NCI-H2081 treated with DMSO at 0.1 percent for 48 hours (cell line): Measurements from ENCODE around the gene HECTD3.
A peak's percentile ranks its signal among the peaks of the same experiment; 100 is the strongest.

Source experiments
- DNase-seq: peaks from one replicate; lab custom pipeline; 2025; lab: John Stamatoyannopoulos, UW

The HECTD3 gene

DNA sequence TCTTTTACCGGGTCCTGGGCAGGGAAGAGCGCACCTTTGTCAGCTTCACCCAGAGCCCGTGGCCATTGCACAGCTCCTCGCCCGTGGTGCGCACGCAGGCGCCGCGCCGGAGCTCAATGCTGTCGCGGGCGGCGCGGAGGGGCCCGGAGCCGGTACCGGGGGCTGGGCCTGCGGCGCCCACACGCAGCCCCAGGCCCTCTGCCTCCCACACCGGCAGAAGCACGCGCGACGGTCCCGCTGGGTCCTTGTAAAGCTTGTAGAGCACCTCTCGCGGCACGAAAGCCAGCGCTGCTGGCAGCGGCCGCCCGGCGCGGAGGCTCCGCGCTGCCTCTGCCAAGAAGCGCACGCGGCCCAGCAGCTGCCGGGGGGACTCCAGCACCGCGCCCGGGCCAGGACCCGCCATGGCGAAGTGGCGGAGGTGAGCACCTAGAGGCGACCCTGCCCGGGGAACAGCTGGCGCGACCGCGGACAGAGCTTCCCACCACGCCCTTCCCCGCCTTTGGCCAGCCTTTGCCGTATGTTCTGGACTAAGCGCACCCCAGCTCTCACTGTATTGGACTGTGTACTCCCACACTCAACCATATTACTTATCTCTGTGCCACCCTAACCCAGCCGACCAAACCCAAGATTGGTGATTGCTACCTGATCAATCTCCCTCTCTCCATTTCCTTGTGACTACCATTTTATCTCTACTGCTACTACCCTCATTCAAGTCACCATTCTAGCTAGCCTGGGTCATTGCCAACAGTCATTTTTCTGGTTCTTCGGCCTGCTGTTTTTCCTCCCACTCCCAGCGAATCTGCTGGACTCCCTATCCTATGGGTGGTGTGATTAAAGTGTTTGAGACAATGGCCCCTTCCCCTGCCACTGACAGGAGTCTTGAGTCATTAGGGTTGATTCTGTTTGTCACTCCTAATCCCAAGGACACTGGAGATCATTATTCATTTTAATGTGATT, at the start of gene HECTD3:
Gene HECTD3 (minus strand): TSS at position 470 of the 957 bp plus-strand sequence. CDS start 67 bp downstream, at position 403.
- peak; percentile 51 for DNase-seq

DNA sequence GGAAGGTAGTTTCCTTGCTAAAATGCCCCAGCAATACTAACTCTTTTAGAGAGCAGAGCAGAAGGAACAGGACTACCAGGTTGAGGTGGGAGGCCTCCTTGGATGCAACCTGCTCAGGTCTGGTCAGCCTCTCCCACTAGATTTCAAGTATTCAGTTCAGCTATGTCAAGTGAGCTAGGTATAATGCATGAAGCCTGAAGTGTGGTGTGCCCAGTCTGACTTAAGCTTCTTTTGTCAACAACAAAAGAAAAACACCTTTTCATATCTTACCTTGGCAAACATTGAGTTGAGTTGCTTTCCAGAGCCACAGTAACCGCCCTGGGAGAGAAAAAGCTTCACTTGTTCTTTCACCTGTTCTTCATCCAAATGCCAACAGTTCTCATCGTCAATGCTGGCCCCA, 48.7 kb upstream of the HECTD3 start:
- DNase-seq: no peak

DNA sequence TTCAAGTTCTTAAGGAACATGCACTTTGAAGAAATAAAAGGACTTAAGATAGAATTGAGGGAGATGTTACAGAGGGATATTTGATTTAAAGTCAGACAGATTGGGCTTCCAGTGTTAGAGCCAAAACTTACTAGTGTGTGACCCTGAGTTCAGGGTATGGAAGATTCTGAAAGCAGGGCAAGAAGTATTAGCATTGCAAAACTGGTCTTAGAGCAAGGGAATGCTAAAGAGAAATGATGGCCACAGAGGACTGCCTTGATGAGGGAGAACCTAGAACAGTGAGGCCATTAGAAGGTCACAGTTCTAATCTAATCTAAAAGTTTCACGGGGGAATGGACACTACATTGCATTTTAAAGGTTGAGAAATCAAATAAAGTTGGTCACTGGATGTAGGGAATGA, 46.4 kb upstream of the HECTD3 start:
- no peak for DNase-seq

DNA sequence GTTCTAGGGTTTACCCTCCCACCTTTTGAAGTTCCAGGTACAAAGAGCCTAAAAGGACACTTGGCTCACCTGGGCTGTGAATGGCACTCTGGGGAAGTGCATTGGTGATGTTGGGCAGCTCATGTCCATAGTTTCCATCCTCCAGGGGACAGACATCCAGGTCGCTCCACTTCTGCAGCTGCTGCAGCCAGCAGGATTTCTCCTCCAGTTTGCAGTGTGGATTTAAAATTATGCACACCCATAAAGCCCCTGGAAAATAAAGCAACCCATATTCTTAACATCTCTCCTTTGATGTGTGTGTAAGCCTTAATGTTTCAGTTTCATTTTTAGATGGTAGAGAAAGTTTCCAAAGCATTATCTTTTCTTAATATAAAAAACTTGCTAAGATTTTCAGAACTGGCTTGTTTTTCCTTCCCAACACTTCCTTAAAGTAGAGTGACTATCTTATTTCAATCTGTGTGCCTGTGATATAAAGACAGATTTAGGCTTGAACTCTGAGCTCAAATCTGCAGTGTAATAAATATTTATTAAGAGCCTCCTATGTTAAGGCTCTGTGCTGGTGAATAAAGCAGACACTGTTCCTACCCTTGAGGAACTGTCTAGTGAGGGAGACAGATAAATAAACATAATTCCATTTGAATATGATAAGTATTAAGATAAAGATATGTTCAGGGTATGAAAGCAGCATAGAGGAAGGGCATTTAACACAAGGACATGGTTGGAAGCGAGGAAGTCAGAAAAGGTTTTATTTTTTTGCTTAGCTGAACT, 40.1 kb upstream of the HECTD3 start:
- no peak for DNase-seq

DNA sequence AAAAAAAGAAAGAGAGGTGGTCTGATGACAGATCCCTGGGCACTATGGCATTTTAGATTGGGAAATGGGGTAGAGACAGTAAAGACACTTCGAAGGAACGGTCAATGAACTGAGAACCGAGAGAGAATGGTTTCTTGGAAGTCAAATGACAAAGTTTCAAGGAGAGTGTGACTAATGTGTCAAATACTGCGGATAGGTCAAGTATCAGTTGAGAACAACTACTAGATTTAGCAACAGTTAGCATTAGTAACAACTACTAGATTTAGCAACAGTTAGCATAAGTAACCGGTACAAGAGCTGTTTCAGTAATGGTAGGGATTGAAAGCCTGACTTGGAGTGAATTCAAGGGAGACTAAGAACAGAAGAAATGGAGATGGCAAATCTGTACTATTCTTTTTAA, 35.9 kb upstream of the HECTD3 start:
- no peak for DNase-seq

DNA sequence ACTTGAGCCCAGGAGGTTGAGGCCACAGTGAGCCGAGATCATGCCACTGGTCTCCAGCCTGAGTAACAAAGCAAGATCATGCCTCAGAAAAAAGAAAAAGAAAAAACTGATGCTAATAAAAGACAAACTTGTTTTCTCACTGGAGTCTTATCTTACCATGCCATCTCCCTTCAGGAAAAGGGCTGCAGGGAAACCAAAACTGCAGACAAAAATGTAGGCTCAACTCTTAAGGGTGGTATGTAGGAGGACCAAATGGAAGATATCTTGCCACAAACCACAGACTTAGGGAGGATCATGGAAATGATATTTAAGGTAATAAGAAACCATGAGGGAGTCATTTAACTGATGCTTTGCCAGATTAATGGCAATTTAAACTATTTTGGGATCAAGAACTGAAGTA, 33.8 kb upstream of the HECTD3 start:
- DNase-seq: no peak

DNA sequence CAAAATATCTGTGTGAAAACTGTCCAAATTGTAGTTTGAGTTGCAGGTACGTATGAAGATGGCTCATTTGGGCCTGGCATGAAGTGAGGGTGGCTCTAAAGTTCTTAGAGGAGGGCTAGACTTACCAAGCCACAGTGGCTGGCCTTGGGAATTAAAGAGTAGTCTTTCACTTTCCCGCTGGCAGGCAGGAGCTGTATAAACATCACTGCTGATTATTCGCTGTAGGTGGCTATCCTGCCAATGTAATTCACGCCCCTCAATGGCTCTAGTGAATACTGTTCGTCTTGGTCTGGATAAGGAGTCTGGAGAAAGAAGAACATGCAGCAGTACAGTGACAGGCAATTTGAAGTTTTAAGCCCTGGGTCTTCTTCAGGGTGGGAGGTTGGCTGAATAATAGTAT, 32.0 kb upstream of the HECTD3 start:
- no peak for DNase-seq

DNA sequence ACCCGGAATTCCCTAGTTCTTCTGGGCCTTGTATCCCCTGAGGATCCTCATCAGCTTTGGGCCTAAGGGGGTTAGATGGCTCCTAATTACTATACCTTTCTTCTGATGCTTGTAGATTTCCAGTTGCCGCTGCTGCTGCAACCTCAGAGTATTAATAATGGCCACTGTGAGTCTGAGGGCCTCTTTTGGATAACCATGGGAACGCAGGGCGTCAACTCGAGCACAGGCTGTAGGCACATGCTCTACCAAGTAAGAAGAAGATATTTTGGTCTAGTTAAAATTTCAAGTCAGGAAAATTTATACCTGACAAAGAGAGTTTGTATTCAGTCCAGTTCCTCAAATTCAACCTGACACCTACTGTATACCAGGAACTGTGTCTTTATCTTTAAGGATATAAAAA, 29.2 kb upstream of the HECTD3 start:
- DNase-seq: no peak

DNA sequence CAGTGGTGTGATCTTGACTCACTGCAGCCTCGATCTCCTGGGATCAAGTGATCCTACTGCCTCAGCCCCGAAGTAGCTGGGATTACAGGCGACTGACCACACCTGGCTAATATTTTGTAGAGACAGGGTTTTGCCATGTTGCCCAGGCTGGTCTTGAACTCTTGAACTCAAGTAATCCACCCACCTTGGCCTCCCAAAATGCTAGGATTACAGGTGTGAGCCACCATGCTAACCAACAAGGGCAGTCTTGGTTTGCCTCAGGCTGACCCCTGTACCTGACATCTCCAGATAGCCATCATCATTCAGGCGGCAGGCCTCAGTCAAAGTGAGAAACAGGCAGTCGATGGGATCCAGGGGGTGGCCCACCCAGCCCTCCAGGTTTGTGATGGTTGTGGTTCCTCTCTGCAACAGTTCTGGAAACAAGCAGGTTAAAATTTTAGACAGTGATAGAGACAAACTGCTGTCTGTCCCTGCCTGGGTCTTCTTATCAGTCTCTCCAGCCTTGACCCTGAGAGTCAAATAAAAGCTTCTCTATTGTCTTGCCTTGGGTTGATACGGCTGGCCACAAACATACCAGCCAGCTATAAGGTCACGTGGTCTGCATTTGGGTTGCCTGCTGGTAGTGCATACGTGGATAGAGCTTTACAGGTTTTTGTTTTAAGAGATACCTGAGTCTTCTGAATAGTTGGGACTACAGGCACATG, 27.7 kb upstream of the HECTD3 start:
- DNase-seq: no peak

DNA sequence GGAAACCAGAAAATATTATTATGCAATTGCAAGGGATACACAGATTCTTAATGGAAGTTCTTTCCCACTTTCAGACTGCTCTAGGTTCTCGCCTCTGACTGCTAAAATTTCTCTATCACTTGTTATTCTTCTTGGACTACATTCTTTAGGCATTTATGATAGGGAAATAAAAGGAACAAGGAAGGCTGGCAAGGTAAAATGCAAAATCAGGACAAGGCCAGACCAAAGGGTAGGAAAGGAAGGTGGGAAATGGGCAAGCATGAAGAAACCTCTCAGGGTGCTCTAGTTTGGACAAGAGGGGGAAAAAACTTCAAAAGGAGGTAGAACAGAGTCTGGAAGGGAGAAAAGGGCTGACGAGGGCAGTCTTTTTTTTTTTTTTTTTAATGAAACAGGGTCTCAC, 27.1 kb upstream of the HECTD3 start:
- DNase-seq: no peak

DNA sequence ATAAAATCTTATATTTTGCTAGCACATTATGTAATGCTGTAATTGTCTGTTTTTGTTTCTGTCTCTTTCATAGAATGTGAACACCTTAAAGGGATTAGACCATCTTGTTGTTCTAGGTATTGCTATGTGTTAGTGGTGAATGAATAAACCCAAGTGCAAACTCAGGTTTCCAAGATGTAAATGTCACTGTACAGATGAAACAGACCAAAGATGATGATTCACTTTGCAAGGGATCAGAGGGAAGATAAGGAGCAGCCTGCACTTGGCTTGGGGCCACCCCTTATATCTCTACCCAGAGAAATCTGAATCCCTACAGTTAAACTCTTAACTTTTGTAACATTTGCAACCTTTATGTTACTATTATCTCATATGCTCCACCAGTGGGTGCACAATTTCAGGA, 26.3 kb upstream of the HECTD3 start:
- DNase-seq: no peak

DNA sequence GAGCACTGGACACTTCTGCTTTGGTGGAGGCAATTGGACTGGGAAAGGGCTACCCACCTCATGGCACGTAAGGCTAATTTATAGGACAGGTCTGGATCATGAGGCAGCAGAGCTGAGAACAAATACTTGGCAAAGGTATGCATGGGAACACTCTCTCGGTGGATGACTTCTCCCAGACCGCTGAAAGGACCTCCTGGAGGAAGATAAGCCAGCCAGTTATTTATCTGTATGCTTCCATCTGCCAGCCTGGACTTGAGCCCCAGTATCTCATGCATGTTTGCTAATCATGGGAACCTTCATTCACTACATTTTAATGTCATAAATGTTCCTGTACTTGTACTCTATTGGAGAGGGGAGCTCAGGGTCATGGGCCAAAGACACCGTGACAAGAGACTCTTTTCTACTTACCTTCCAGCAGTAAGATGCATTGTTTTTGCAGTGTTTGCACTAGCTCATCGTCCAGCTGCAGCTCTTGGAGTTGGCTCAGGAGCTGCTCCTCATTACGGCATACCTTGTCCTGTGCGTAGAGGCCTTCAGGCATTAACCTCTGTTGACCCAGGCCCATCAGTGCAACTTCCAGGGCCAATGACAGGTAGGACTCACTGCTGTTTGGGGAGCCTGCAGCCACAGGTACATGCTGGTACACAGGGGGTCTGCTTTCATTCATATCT, 24.6 kb upstream of the HECTD3 start:
- DNase-seq: no peak

DNA sequence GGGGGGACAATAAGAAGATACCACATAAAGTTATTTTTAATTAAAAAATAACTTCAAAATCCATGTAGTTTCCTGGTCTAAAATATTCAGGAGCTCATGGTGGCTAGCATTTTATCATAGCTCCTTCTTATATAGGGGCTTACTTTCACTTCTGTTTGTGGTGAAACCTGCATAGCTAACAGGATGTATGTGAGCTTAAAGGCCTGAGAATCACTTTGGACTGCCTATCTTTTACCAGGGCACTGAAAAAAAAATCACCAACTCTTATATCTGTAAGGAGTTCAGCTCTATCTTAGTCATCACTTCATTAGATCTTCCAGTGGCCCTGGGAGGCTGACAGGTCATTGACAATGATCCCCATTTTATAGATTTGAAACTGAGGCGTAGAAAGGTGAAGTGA, 22.2 kb upstream of the HECTD3 start:
- no peak for DNase-seq

DNA sequence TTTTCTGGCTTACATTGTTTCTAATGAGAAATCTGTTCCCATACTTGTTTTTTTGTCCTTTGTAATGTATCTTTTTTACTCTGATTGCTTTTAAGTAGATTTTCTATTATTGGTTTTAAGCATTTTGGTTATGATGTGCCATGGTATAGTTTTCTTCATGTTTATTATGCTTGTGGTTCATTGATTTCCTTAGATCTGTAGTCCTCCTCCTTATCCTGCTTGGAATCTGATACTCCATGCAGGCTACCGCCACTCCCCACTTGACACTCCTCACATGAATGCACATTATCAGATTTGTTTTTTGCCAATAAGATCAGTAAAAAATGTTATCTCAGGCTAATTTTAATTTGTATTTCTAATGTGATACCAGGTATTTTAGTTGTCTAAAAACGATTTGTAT, 21.7 kb upstream of the HECTD3 start:
- DNase-seq: no peak

DNA sequence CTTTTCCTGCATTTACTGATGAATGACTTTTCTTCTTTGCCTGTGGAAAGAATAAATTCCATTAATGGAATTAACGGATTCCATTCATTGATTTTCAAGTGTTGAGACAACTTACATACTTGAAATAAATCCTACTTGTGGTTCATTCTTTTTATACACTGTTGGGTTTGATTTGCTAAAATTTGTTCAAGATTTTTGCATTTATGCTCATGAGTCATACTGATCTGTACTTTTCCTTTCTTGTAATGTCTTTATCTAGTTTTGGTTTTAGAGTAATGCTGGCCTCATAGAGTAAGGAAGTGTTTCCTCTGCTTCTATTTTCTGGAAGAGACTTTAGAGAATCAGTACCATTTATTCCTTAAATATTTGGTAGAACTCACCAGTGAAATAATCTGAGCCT, 15.3 kb upstream of the HECTD3 start:
- no peak for DNase-seq

DNA sequence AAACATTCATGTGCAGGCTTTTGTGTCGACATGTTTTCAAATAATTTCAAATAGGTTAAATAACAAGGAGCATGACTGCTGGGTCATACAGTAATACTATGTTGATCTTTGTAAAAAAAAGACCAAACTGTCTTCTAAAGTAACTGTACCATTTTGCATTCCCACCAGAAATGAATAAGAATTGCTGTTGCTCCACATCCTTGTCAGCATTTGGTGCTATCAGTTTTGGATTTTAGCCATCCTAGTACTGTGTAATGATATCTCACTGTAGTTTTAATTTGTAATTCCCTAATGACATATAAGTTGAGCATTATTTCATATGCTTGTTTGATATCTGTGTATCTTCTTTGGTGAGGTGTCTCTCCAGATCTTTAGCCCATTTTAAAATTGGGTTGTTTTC, 12.5 kb upstream of the HECTD3 start:
- DNase-seq: no peak

DNA sequence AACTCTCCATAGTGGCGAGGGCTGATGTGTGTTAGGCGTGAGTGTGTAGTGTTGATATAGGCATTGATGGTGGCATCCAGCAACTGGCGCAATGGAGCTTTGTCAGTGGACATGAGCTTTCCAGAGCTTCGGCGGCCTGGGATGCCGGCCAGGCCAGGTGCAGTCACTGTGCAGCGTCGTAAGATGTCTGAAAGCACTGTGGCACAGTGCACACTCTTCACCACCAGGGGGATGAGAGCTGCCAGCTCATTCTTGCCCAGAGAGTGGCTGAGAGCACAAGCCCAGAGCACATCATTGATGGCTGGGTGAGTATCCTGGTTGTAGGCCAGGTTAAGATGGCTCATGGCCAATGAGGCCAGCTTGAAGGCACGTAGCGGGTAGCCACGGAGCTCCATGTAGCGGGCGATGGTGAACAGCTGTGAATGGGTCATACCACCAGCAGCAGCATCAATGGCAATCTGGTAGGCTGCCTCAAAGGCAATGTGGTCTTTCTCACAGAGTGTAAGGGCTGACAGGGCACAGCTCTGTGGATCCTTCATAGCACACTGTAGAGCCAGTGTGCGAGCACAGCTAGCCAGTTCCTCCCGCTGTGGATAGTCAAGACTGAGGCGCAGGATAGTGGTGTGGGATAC, 7.6 kb upstream of the HECTD3 start:
- peak; percentile 17 for DNase-seq

DNA sequence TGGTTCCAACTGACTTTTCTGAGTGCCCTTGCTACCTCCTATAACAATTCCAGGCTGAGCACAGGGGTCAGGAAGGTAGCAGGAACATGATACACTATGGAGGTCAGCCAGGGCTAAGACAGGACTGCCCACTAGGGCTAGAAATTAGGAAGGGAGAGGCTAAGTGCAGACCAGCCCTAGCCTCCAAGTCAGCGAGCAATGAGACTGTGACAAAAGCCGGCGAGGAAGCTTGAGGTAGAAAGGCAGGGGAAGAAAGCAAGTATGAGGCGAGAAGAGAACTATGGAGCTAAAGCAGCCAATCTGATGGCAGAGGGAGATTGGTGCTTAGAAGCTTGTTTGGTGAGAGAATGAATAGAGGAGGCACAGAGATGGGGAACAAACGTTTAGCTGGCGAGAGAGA, 5.6 kb upstream of the HECTD3 start:
- DNase-seq: no peak

DNA sequence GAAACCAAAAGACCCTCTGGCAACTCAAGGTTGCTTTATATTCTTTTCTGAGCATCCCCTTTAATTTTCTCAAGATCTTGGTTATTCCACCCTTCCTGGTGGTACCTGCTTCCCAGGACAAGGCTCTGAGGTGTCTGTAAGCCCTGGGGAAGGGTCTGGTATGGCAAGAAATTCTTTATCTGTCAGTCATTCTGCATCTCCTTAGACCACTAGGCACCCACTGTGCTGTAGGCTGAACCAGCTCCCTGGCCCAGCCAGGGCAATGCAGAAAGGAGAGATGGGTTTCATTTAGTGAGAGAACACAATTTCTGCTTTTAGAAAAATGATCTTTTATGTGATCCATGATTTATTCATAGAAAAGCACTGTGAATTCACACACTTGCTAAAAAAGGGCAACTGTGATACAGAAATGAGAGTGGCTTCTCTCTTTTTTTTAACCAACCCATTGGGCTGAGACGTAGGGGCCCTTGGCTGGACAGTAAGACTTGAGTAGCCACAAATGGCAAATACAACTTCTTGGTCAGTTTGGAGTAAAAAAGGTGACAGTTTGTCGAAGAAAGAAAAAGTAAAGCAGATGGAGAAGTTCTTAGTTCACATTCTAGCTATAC, 5.1 kb upstream of the HECTD3 start:
- no peak for DNase-seq

DNA sequence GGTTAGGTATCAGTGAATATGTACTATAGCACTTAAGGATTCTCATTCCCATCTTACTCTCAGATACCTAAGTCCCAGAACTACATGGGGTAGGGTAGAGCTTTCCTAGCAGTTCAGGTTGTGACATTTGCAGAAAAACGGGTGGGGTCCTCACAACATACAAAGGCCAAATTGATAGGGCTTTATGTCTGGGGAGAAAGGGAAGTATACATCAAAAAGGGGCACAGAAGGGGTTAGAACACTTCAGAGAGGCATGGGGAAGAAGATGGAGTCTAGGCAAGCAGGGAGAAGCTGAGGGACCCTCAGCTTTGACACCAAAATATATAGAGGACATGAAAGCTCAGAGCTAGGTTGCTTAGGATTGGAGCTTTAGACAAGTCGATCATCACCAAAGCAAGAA, 4.6 kb upstream of the HECTD3 start:
- DNase-seq: no peak
